PC-9 (cell line): Measurements from ENCODE around the gene NINJ2.

Experiments used
- EZH2 ChIP-seq: fragments of 200-600 bp; sonication (generic); IDR thresholded peaks from 2 replicates; pipeline ENCODE4 v1.8.0; 2017; ENCODE audit warnings: antibody characterized with exemption, low read depth
- TF ChIP-seq, protein P1 (sequence below): fragments of 200-600 bp; sonication (generic); conservative IDR thresholded peaks from 2 replicates; pipeline ENCODE4 v1.6.1; 2017; ENCODE audit warnings: mixed run types, antibody characterized with exemption, mild to moderate bottlenecking, moderate library complexity

DNA sequence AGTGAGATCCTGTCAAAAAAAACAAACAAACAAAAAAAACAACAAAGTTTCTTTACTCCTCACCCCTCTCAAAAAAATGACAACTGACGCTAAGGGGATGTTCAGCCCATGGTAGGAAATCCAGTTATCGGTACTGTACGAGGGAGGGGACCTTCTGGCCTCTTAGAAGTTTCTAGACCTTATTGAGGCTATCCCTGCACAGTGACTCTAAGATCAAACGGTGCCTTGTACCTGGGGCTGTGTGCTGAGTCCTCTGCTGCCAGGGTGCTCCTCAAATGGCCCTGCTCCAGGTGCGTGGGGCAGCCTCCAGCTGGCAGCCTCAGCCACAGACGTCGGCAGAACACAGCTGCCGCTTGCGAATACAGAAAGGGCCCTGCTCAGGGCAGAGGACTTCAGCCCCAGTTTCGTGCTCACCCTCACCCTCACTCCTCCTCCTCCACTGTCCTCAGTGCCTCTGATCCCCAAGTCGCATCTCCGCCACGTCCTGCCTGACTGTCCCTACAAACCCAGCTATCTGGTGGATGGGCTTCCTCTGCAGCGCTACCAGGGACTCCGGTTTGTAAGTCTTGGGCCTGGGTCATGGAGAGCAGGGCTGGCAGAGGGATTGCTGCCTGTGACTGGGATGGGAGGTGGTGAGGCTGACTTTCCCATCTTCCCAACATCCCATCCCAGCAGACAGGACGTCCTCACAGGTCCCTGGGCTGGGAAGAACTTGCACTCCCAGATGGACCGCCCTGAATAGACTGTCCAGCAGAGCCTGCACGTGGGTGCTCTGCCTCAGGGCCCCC lies 112.6 kb downstream of the NINJ2 start:
- TF ChIP-seq, protein P1, sequence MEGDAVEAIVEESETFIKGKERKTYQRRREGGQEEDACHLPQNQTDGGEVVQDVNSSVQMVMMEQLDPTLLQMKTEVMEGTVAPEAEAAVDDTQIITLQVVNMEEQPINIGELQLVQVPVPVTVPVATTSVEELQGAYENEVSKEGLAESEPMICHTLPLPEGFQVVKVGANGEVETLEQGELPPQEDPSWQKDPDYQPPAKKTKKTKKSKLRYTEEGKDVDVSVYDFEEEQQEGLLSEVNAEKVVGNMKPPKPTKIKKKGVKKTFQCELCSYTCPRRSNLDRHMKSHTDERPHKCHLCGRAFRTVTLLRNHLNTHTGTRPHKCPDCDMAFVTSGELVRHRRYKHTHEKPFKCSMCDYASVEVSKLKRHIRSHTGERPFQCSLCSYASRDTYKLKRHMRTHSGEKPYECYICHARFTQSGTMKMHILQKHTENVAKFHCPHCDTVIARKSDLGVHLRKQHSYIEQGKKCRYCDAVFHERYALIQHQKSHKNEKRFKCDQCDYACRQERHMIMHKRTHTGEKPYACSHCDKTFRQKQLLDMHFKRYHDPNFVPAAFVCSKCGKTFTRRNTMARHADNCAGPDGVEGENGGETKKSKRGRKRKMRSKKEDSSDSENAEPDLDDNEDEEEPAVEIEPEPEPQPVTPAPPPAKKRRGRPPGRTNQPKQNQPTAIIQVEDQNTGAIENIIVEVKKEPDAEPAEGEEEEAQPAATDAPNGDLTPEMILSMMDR, result no peak
- no peak for TF ChIP-seq EZH2
